ENCODE measurements around the gene CDK5RAP2.

DNA sequence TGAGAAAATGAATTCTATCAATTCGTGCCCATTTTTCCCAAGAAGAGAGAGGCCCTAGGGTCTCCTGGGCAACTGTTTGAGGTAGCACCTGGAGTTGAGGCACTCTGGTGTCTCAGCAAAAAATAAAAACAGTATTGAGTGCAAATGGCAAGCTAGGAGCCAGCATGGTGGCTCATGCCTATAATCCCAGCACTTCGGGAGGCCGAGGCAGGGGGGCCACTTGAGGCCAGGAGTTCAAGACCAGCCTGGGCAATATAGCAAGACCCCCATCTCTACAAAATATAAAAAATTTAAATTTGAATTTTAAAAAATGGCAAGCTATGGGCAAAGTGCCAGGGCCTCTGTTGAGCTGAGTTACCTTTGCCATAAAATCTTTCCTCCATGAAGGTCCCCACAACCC lies 136.0 kb downstream of the CDK5RAP2 start:
- TF ChIP-seq, protein P1, sequence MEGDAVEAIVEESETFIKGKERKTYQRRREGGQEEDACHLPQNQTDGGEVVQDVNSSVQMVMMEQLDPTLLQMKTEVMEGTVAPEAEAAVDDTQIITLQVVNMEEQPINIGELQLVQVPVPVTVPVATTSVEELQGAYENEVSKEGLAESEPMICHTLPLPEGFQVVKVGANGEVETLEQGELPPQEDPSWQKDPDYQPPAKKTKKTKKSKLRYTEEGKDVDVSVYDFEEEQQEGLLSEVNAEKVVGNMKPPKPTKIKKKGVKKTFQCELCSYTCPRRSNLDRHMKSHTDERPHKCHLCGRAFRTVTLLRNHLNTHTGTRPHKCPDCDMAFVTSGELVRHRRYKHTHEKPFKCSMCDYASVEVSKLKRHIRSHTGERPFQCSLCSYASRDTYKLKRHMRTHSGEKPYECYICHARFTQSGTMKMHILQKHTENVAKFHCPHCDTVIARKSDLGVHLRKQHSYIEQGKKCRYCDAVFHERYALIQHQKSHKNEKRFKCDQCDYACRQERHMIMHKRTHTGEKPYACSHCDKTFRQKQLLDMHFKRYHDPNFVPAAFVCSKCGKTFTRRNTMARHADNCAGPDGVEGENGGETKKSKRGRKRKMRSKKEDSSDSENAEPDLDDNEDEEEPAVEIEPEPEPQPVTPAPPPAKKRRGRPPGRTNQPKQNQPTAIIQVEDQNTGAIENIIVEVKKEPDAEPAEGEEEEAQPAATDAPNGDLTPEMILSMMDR (IDR thresholded peaks at IDR 0.05; ENCODE audit: low read depth, low read length) = no peak
- no peak for TF ChIP-seq EZH2phosphoT487 (IDR thresholded peaks at IDR 0.05; ENCODE audit: low read depth)
